GM18498 (cell line): ENCODE data around the gene CDH23.

ENCODE experiments used
- ATAC-seq: cut with Tn5 transposase; IDR thresholded peaks from one replicate; pipeline ENCODE4 v1.9.1; 2021; ENCODE audit warnings: mild to moderate bottlenecking, moderate library complexity; ENCODE audit not compliant: unreplicated experiment

Gene CDH23

GRCh38 chr10:71778071-71778825, 381.5 kb downstream of the CDH23 start:
- ATAC-seq, result no peak

GRCh38 chr10:71779641-71780040, 382.9 kb downstream of the CDH23 start:
- ATAC-seq, result no peak

GRCh38 chr10:71780156-71780555, 383.4 kb downstream of the CDH23 start:
- ATAC-seq, result no peak

GRCh38 chr10:71780719-71781118, 384.0 kb downstream of the CDH23 start:
- ATAC-seq, result no peak

- ATAC-seq, result no peak
Observed at GRCh38 chr10:71782221-71782916, 385.6 kb downstream of the CDH23 start.

GRCh38 chr10:71782917-71783490, 386.3 kb downstream of the CDH23 start:
- no peak for ATAC-seq

- no peak for ATAC-seq
Observed at GRCh38 chr10:71783917-71784678, 387.4 kb downstream of the CDH23 start.

GRCh38 chr10:71784679-71785272, 388.1 kb downstream of the CDH23 start:
- ATAC-seq, result no peak

GRCh38 chr10:71788954-71789353, 392.2 kb downstream of the CDH23 start:
- no peak for ATAC-seq

GRCh38 chr10:71789871-71790270, 393.2 kb downstream of the CDH23 start:
- no peak for ATAC-seq

GRCh38 chr10:71790749-71791440, 394.2 kb downstream of the CDH23 start:
- ATAC-seq, result no peak

GRCh38 chr10:71795248-71795647, 398.5 kb downstream of the CDH23 start:
- ATAC-seq, result no peak

- no peak for ATAC-seq
Observed at GRCh38 chr10:71796749-71797405, 400.2 kb downstream of the CDH23 start.

GRCh38 chr10:71797533-71798307, 401.0 kb downstream of the CDH23 start:
- ATAC-seq, result no peak

- no peak for ATAC-seq
Observed at GRCh38 chr10:71798308-71798624, 401.5 kb downstream of the CDH23 start.

- no peak for ATAC-seq
Observed at GRCh38 chr10:71799112-71799511, 402.4 kb downstream of the CDH23 start.

GRCh38 chr10:71799608-71800453, 403.1 kb downstream of the CDH23 start:
- no peak for ATAC-seq

- ATAC-seq, result peak; percentile 80
Observed at GRCh38 chr10:71801361-71801760, 404.6 kb downstream of the CDH23 start.
